K562 (cell line): ENCODE results near the gene C20orf141. TPM values are rescaled to one million over a fixed set of nuclear protein-coding genes. Genes with fewer than 3 reads are reported as not detected.

Source experiments
- ATAC-seq: fragments of 200-7000 bp; cut with Tn5 transposase; 3 replicates; pipeline ENCODE4 v1.9.1; 2020; ENCODE audit warnings: moderate library complexity
- BruUV-seq: library from RNA; stranded (reverse); fragments of 400-500 nt; replicated peaks from 2 replicates; lab custom pipeline; 2021; lab: Mats Ljungman, UMichigan
- CTCF ChIA-PET: fragments of 300-600 bp; formaldehyde crosslinking; extraction: SDS; loops from one replicate; lab custom pipeline; 2021; ENCODE audit warnings: low intra/inter-chr PET ratio; lab: Yijun Ruan, JAX
- POLR2A ChIA-PET: fragments of 300-600, 350-650 bp; sonication (Branson Sonifier 250); formaldehyde crosslinking; extraction: SDS; loops from one replicate; lab custom pipeline; 2021; ENCODE audit warnings: antibody characterized with exemption, inconsistent platforms; lab: Yijun Ruan, JAX
- DNase-seq, 4 experiments: peaks; one replicate each; pipeline versions ENCODE4 v3.0.0 to v3.0.0-alpha.2; 2011 to 2018; ENCODE audit warnings: low spot score in 3 of 4, mixed read lengths in 3 of 4; ENCODE audit errors: extremely low read depth in 1 of 4
- FAIRE-seq: peaks from 2 replicates; lab custom pipeline; 2011; peaks lifted over from hg19 to GRCh38; lab: Jason Lieb, UNC
- H2AFZ ChIP-seq: 2 replicates; pipeline ENCODE4 v1.6.0; 2011; ENCODE audit warnings: low read depth, low read length, control low read depth, inconsistent platforms
- H3K27ac ChIP-seq: fragments of 200-600 bp; 3 replicates; pipeline ENCODE4 v1.8.0; 2011; ENCODE audit warnings: low read depth, mild to moderate bottlenecking, control low read depth, inconsistent platforms, low read length, moderate library complexity, mixed read lengths; ENCODE audit errors: extremely low read depth
- H3K27me3 ChIP-seq, 2 experiments: fragments of 300-600 bp in 1 of 2; 2 replicates in 1 of 2; 3 replicates in 1 of 2; pipeline versions ENCODE4 v1.6.0 to v1.8.0; 2011; ENCODE audit warnings: inconsistent platforms in 2 of 2, low read length in 2 of 2, mild to moderate bottlenecking in 1 of 2, mixed read lengths in 1 of 2, moderate library complexity in 1 of 2; ENCODE audit not compliant: control insufficient read depth in 2 of 2, insufficient read depth in 2 of 2
- H3K36me3 ChIP-seq: fragments of 300-600 bp; 3 replicates; pipeline ENCODE4 v1.8.0; 2011; ENCODE audit warnings: mild to moderate bottlenecking, low read length, inconsistent platforms; ENCODE audit not compliant: control insufficient read depth, insufficient read depth
- H3K4me1 ChIP-seq, 2 experiments: fragments of 200-600 bp in 1 of 2; replicated peaks in 1 of 2; 2 replicates in 1 of 2; 3 replicates in 1 of 2; pipeline versions ENCODE4 v1.5.1 to v1.8.0; 2011; ENCODE audit warnings: inconsistent platforms in 2 of 2, low read length in 2 of 2, mild to moderate bottlenecking in 1 of 2, mixed read lengths in 1 of 2, moderate library complexity in 1 of 2; ENCODE audit not compliant: control insufficient read depth in 2 of 2, insufficient read depth in 2 of 2
- H3K4me2 ChIP-seq: 2 replicates; pipeline ENCODE4 v1.6.1; 2011; ENCODE audit warnings: low read length, control low read depth, inconsistent platforms, mixed read lengths; ENCODE audit not compliant: insufficient read depth
- H3K4me3 ChIP-seq: fragments of 200-600 bp; sonication (generic), shearing (Covaris generic); 2 replicates; pipeline ENCODE4 v1.5.1; 2016; ENCODE audit warnings: control low read depth, inconsistent platforms
- H3K79me2 ChIP-seq: fragments of 200-600 bp; 3 replicates; pipeline ENCODE4 v1.8.0; 2011; ENCODE audit warnings: low read length, inconsistent platforms; ENCODE audit not compliant: control insufficient read depth, insufficient read depth
- H3K9ac ChIP-seq, 2 experiments: 2 replicates each; pipeline versions ENCODE4 v1.6.0 to v1.6.1; 2011; ENCODE audit warnings: low read depth in 2 of 2, low read length in 2 of 2, control low read depth in 1 of 2, inconsistent platforms in 1 of 2, mild to moderate bottlenecking in 1 of 2, mixed read lengths in 1 of 2; ENCODE audit not compliant: insufficient read depth in 1 of 2
- H3K9me1 ChIP-seq: one replicate; pipeline ENCODE4 v1.6.0; 2011; ENCODE audit warnings: inconsistent platforms, mild to moderate bottlenecking, low read length, moderate library complexity; ENCODE audit not compliant: control insufficient read depth, insufficient read depth
- H3K9me3 ChIP-seq: replicated peaks from 2 replicates; pipeline ENCODE4 v1.5.1; 2011; ENCODE audit warnings: low read depth, low read length, inconsistent platforms; ENCODE audit not compliant: control insufficient read depth, insufficient read depth
- H4K20me1 ChIP-seq: replicated peaks from 2 replicates; pipeline ENCODE4 v1.6.1; 2011; ENCODE audit warnings: low read length, inconsistent platforms, mixed read lengths; ENCODE audit not compliant: control insufficient read depth, insufficient read depth
- BMI1 ChIP-seq: fragments of 150-350 bp; IDR thresholded peaks from 2 replicates; pipeline ENCODE4 v1.6.1; 2014; ENCODE audit warnings: low read length
- ERF ChIP-seq: fragments of 450-650 bp; formaldehyde crosslinking; IDR thresholded peaks from 2 replicates; pipeline ENCODE4 v1.4.0; 2020; ENCODE audit warnings: mild to moderate bottlenecking, mixed read lengths
- GATAD2B ChIP-seq: fragments of 450-650 bp; IDR thresholded peaks from 2 replicates; pipeline ENCODE4 v1.6.1; 2017; ENCODE audit warnings: mild to moderate bottlenecking, borderline replicate concordance
- HSF4 ChIP-seq: fragments of 250-450 bp; sonication (Bioruptor Pico); IDR thresholded peaks from 2 replicates; pipeline ENCODE4 v2.1.2; 2022; ENCODE audit warnings: mild to moderate bottlenecking, moderate library complexity, borderline replicate concordance
- POLR2A ChIP-seq: fragments of 450-650 bp; conservative IDR thresholded peaks from 2 replicates; pipeline ENCODE4 v1.6.1; 2016
- SIX5 ChIP-seq, 2 experiments: IDR thresholded peaks; 2 replicates each; pipeline ENCODE4 v1.6.1; 2011; ENCODE audit warnings: low read length in 2 of 2, borderline replicate concordance in 1 of 2, low read depth in 1 of 2, mild to moderate bottlenecking in 1 of 2, moderate library complexity in 1 of 2; ENCODE audit not compliant: insufficient read depth in 1 of 2
- ZNF408 ChIP-seq: fragments of 250-450 bp; sonication (Bioruptor Pico); IDR thresholded peaks from 2 replicates; pipeline ENCODE4 v1.4.0; 2020; ENCODE audit warnings: low read depth, mild to moderate bottlenecking, moderate library complexity
- WGBS: fragments of 100-300 bp; shearing (Covaris generic); methylation state at CpG from one replicate; pipeline ENCODE4 v1.1.6; 2016; ENCODE audit warnings: low coverage, mixed read lengths; ENCODE audit not compliant: insufficient coverage; ENCODE audit errors: missing lambda C conversion rate; 5-methylcytosine and 5-hydroxymethylcytosine counted together
- in situ Hi-C: fragments of 300-500 bp; cut with MboI; formaldehyde crosslinking; loops from 4 replicates; pipeline ENCODE4 v1.15.0; 2018; ENCODE audit warnings: inconsistent platforms, mixed read lengths
- intact Hi-C: fragments of 100-400 bp; cut with micrococcal nuclease; formaldehyde crosslinking; loops from 2 replicates; pipeline ENCODE4 v1.14.2; 2022
- polyA plus RNA-seq, 8 experiments: library from polyadenylated mRNA; depleted of rRNA in 4 of 8; stranded (reverse) in 5 of 8; unstranded in 3 of 8; fragments of >200 nt; fragmentation: Nextera tagmentation in 2 of 8; fragmentation: Illumina TruSeq in 1 of 8; extraction: Ambion mirVana in 2 of 8; extraction: Trizol in 1 of 8; gene quantifications; 2 replicates each; pipeline versions ENCODE4 v1.2.1 to v1.2.3, GENCODE V29; 2011 to 2014; ENCODE audit warnings: inconsistent platforms in 1 of 8, missing spikeins in 1 of 8
- total RNA-seq, 7 experiments: library from RNA; depleted of rRNA in 6 of 7; stranded (reverse); fragments of >200 nt in 6 of 7; fragmentation: Illumina TruSeq in 2 of 7; extraction: Trizol in 2 of 7; gene quantifications; 2 replicates each; pipeline versions ENCODE4 v1.2.1 to v1.2.3, GENCODE V29; 2011 to 2021; ENCODE audit warnings: low replicate concordance in 1 of 7
- TF ChIP-seq, protein P1 (sequence below): sonication (generic); formaldehyde crosslinking; IDR thresholded peaks from 2 replicates; pipeline ENCODE4 v1.8.0; 2022; ENCODE audit warnings: missing genetic modification reagents, mild to moderate bottlenecking, borderline replicate concordance
- TF ChIP-seq, protein P2 (sequence below): sonication (generic); formaldehyde crosslinking; IDR thresholded peaks from 2 replicates; pipeline ENCODE4 v1.8.0; 2022; ENCODE audit warnings: mild to moderate bottlenecking, missing genetic modification reagents, borderline replicate concordance
- TF ChIP-seq, protein P3 (sequence below): fragments of 200-800 bp; sonication (Bioruptor generic); IDR thresholded peaks from 2 replicates; pipeline ENCODE4 v1.6.1; 2016; ENCODE audit warnings: missing genetic modification characterization, missing compliant biosample characterization
- TF ChIP-seq, protein P4 (sequence below): fragments of 450-650 bp; conservative IDR thresholded peaks from 2 replicates; pipeline ENCODE4 v1.6.1; 2016; ENCODE audit warnings: missing genetic modification characterization, low read depth, mild to moderate bottlenecking, missing compliant biosample characterization, moderate library complexity

Gene C20orf141
- total and polyA plus RNA-seq, 9 of the 15 experiments (the other 6 are each of a cell fraction or from before 2014, with no cell fraction given): not detected

DNA sequence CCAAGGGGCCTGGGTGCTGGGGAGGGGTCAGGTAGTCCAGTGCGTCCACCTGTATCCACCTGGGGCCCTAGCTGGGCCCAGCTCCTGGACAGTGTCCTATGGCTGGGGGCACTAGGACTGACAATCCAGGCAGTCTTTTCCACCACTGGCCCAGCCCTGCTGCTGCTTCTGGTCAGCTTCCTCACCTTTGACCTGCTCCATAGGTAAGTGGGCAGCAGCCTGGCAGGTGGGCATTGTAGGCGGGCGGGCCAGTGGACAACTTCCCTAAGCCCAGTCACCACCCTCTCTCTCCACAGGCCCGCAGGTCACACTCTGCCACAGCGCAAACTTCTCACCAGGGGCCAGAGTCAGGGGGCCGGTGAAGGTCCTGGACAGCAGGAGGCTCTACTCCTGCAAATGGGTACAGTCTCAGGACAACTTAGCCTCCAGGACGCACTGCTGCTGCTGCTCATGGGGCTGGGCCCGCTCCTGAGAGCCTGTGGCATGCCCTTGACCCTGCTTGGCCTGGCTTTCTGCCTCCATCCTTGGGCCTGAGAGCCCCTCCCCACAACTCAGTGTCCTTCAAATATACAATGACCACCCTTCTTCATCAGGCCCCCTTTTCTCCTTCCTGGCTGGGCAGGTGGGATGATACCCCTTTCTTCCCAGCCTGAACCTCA, 584 bp downstream of the C20orf141 start:
- Histone ChIP-seq H3K4me2 (no peak overlapping the region), H4K20me1 (no peaks in the 10 kb centered on the region), H3K27ac (no peak overlapping the region), H3K27me3 (no peaks in the 10 kb centered on the region), H3K79me2 (no peaks in the 10 kb centered on the region), H3K9me1 (peaks cover 3% of the 10 kb centered on the region), H2AFZ (no peak overlapping the region), H3K9ac (peak overlapping the region in 1 of 2 experiments; percentile 45; a peak in 1 of 4 replicates), H3K4me1 (peaks cover 8 to 21% of the 10 kb centered on the region in 2 experiments), H3K4me3 (no peak overlapping the region), H3K36me3 (no peaks in the 10 kb centered on the region), H3K9me3 (0 out of 2 replicates have a peak, but pooled peaks cover 2% of the 10 kb centered on the region)
- FAIRE-seq (no peak), ATAC-seq (no peak), DNase-seq (no peak)
- BruUV-seq: no TSS peak
- CTCF ChIA-PET: no interaction called here
- POLR2A ChIA-PET: no interaction called here
- intact Hi-C loops: no loop called here
- in situ Hi-C loops: no loop called here
- 50% methylated on average over 5 of the region's 8 CpGs for WGBS
- TF ChIP-seq HSF4: no peak
- TF ChIP-seq ZNF408 (CRISPR knock-in tag): no peak
- TF ChIP-seq, protein P1, sequence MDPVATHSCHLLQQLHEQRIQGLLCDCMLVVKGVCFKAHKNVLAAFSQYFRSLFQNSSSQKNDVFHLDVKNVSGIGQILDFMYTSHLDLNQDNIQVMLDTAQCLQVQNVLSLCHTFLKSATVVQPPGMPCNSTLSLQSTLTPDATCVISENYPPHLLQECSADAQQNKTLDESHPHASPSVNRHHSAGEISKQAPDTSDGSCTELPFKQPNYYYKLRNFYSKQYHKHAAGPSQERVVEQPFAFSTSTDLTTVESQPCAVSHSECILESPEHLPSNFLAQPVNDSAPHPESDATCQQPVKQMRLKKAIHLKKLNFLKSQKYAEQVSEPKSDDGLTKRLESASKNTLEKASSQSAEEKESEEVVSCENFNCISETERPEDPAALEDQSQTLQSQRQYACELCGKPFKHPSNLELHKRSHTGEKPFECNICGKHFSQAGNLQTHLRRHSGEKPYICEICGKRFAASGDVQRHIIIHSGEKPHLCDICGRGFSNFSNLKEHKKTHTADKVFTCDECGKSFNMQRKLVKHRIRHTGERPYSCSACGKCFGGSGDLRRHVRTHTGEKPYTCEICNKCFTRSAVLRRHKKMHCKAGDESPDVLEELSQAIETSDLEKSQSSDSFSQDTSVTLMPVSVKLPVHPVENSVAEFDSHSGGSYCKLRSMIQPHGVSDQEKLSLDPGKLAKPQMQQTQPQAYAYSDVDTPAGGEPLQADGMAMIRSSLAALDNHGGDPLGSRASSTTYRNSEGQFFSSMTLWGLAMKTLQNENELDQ (CRISPR knock-in tag): no peak
- TF ChIP-seq, protein P2, sequence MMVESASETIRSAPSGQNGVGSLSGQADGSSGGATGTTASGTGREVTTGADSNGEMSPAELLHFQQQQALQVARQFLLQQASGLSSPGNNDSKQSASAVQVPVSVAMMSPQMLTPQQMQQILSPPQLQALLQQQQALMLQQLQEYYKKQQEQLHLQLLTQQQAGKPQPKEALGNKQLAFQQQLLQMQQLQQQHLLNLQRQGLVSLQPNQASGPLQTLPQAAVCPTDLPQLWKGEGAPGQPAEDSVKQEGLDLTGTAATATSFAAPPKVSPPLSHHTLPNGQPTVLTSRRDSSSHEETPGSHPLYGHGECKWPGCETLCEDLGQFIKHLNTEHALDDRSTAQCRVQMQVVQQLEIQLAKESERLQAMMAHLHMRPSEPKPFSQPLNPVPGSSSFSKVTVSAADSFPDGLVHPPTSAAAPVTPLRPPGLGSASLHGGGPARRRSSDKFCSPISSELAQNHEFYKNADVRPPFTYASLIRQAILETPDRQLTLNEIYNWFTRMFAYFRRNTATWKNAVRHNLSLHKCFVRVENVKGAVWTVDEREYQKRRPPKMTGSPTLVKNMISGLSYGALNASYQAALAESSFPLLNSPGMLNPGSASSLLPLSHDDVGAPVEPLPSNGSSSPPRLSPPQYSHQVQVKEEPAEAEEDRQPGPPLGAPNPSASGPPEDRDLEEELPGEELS (CRISPR knock-in tag): no peak
- TF ChIP-seq ERF (CRISPR knock-in tag): no peak
- TF ChIP-seq GATAD2B: no peak
- TF ChIP-seq SIX5 (IDR thresholded peaks at IDR 0.05; ENCODE audit: borderline replicate concordance in 1 of 2, insufficient read depth in 1 of 2, low read depth in 1 of 2, low read length in 2 of 2): no peak
- no peak for TF ChIP-seq BMI1
- TF ChIP-seq, protein P3, sequence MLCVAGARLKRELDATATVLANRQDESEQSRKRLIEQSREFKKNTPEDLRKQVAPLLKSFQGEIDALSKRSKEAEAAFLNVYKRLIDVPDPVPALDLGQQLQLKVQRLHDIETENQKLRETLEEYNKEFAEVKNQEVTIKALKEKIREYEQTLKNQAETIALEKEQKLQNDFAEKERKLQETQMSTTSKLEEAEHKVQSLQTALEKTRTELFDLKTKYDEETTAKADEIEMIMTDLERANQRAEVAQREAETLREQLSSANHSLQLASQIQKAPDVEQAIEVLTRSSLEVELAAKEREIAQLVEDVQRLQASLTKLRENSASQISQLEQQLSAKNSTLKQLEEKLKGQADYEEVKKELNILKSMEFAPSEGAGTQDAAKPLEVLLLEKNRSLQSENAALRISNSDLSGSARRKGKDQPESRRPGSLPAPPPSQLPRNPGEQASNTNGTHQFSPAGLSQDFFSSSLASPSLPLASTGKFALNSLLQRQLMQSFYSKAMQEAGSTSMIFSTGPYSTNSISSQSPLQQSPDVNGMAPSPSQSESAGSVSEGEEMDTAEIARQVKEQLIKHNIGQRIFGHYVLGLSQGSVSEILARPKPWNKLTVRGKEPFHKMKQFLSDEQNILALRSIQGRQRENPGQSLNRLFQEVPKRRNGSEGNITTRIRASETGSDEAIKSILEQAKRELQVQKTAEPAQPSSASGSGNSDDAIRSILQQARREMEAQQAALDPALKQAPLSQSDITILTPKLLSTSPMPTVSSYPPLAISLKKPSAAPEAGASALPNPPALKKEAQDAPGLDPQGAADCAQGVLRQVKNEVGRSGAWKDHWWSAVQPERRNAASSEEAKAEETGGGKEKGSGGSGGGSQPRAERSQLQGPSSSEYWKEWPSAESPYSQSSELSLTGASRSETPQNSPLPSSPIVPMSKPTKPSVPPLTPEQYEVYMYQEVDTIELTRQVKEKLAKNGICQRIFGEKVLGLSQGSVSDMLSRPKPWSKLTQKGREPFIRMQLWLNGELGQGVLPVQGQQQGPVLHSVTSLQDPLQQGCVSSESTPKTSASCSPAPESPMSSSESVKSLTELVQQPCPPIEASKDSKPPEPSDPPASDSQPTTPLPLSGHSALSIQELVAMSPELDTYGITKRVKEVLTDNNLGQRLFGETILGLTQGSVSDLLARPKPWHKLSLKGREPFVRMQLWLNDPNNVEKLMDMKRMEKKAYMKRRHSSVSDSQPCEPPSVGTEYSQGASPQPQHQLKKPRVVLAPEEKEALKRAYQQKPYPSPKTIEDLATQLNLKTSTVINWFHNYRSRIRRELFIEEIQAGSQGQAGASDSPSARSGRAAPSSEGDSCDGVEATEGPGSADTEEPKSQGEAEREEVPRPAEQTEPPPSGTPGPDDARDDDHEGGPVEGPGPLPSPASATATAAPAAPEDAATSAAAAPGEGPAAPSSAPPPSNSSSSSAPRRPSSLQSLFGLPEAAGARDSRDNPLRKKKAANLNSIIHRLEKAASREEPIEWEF: no peak
- TF ChIP-seq POLR2A: no peak
- TF ChIP-seq, protein P4, sequence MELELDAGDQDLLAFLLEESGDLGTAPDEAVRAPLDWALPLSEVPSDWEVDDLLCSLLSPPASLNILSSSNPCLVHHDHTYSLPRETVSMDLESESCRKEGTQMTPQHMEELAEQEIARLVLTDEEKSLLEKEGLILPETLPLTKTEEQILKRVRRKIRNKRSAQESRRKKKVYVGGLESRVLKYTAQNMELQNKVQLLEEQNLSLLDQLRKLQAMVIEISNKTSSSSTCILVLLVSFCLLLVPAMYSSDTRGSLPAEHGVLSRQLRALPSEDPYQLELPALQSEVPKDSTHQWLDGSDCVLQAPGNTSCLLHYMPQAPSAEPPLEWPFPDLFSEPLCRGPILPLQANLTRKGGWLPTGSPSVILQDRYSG: no peak
